HCT116 (cell line): ENCODE measurements around the gene FAM131B. TPM values are rescaled to one million over a fixed set of nuclear protein-coding genes. Genes with fewer than 3 reads are reported as not detected.

Experiments
- ATAC-seq: fragments of 200-7000 bp; cut with Tn5 transposase; 2 replicates; pipeline ENCODE4 v1.9.1; 2020; ENCODE audit warnings: mild to moderate bottlenecking, moderate library complexity
- BruUV-seq: library from RNA; stranded (reverse); fragments of 400-500 nt; replicated peaks from 2 replicates; lab custom pipeline; 2021; lab: Mats Ljungman, UMichigan
- CTCF ChIA-PET: fragments of 300-600 bp; sonication (Branson Sonifier 250); formaldehyde crosslinking; loops from one replicate; lab custom pipeline; 2021; ENCODE audit warnings: antibody characterized with exemption; lab: Charles Lee
- POLR2A ChIA-PET: fragments of 300-600, 350-600 bp; sonication (Branson Sonifier 250); formaldehyde crosslinking; loops from one replicate; lab custom pipeline; 2021; ENCODE audit warnings: antibody characterized with exemption; lab: Charles Lee
- RAD21 ChIA-PET, 2 experiments: fragments of 300-600 bp; sonication (Branson Sonifier 250); formaldehyde crosslinking; loops; one replicate each; lab custom pipeline; 2023; ENCODE audit warnings: low total read pairs in 2 of 2; ENCODE audit not compliant: uncharacterized antibody in 2 of 2, unreplicated experiment in 2 of 2, low non-redundant PET in 1 of 2; lab: Charles Lee
- DNase-seq: peaks from one replicate; pipeline ENCODE4 v3.0.0-alpha.2; 2010; ENCODE audit warnings: low read depth, low spot score
- H2AFZ ChIP-seq: fragments of 200-600 bp; shearing (Covaris generic), sonication (generic); 2 replicates; pipeline ENCODE4 v1.6.1; 2017; ENCODE audit warnings: low read depth, mixed run types, mixed read lengths, antibody characterized with exemption, low read length; ENCODE audit not compliant: poor library complexity, severe bottlenecking
- H3K27ac ChIP-seq: 2 replicates; pipeline ENCODE4 v1.5.1; 2012; ENCODE audit warnings: low read depth, low read length
- H3K27me3 ChIP-seq: fragments of 200-600 bp; sonication (generic); 2 replicates; pipeline ENCODE4 v1.6.1; 2016; ENCODE audit warnings: mixed run types, low read length, mixed read lengths; ENCODE audit not compliant: insufficient read depth
- H3K36me3 ChIP-seq, 2 experiments: fragments of 200-500 bp in 1 of 2; fragments of 200-600 bp in 1 of 2; sonication (Bioruptor generic) in 1 of 2; sonication (generic) in 1 of 2; 2 replicates each; pipeline versions ENCODE4 v1.5.1 to v1.6.1; 2014 to 2016; ENCODE audit warnings: low read length in 2 of 2, inconsistent platforms in 1 of 2, mixed read lengths in 1 of 2, mixed run types in 1 of 2; ENCODE audit not compliant: insufficient read depth in 2 of 2, control insufficient read depth in 1 of 2
- H3K4me1 ChIP-seq, 2 experiments: fragments of 200-600 bp in 1 of 2; sonication (generic) in 1 of 2; 2 replicates each; pipeline versions ENCODE4 v1.5.1 to v1.6.1; 2012 to 2017; ENCODE audit warnings: low read length in 2 of 2, inconsistent platforms in 1 of 2, mild to moderate bottlenecking in 1 of 2, mixed read lengths in 1 of 2, mixed run types in 1 of 2, moderate library complexity in 1 of 2; ENCODE audit not compliant: insufficient read depth in 2 of 2, control insufficient read depth in 1 of 2
- H3K4me2 ChIP-seq: fragments of 200-600 bp; sonication (generic); 2 replicates; pipeline ENCODE4 v1.6.1; 2017; ENCODE audit warnings: mixed run types, low read length, mixed read lengths
- H3K4me3 ChIP-seq, 2 experiments: fragments of 200-600 bp in 1 of 2; sonication (generic) in 1 of 2; replicated peaks in 1 of 2; 2 replicates each; pipeline ENCODE4 v1.5.1; 2011 to 2016; ENCODE audit warnings: low read length in 2 of 2, control low read depth in 1 of 2, low read depth in 1 of 2, mild to moderate bottlenecking in 1 of 2, mixed read lengths in 1 of 2, mixed run types in 1 of 2
- H3K79me2 ChIP-seq: fragments of 200-600 bp; sonication (generic); 2 replicates; pipeline ENCODE4 v1.6.1; 2017; ENCODE audit warnings: mild to moderate bottlenecking, mixed run types, low read length, moderate library complexity, mixed read lengths; ENCODE audit not compliant: insufficient read depth
- H3K9ac ChIP-seq: fragments of 200-600 bp; sonication (generic); 2 replicates; pipeline ENCODE4 v1.6.1; 2016; ENCODE audit warnings: low read length, mixed read lengths
- H3K9me2 ChIP-seq: fragments of 200-600 bp; sonication (generic), shearing (Covaris generic); 2 replicates; pipeline ENCODE4 v1.6.1; 2017; ENCODE audit warnings: mixed run types, mild to moderate bottlenecking, moderate library complexity; ENCODE audit not compliant: insufficient read depth
- H3K9me3 ChIP-seq, 2 experiments: fragments of 200-500 bp in 1 of 2; fragments of 200-600 bp in 1 of 2; sonication (Bioruptor generic) in 1 of 2; sonication (generic) in 1 of 2; 2 replicates each; pipeline ENCODE4 v1.6.1; 2014 to 2017; ENCODE audit warnings: low read length in 2 of 2, mixed read lengths in 2 of 2, inconsistent platforms in 1 of 2, low read depth in 1 of 2, mild to moderate bottlenecking in 1 of 2, mixed run types in 1 of 2, moderate library complexity in 1 of 2; ENCODE audit not compliant: control insufficient read depth in 1 of 2, insufficient read depth in 1 of 2
- H4K20me1 ChIP-seq: fragments of 200-600 bp; sonication (generic), shearing (Covaris generic); 2 replicates; pipeline ENCODE4 v1.6.1; 2017; ENCODE audit warnings: mixed run types, mild to moderate bottlenecking, moderate library complexity; ENCODE audit not compliant: insufficient read depth
- CTCF ChIP-seq, 3 experiments: fragments of 200-600 bp in 1 of 3; sonication (generic) in 1 of 3; IDR thresholded peaks in 2 of 3; conservative IDR thresholded peaks in 1 of 3; 2 replicates each; pipeline ENCODE4 v1.5.1; 2012 to 2017; ENCODE audit warnings: low read depth in 2 of 3, low read length in 2 of 3, antibody characterized with exemption in 1 of 3, borderline replicate concordance in 1 of 3, control low read depth in 1 of 3, mild to moderate bottlenecking in 1 of 3, mixed read lengths in 1 of 3, mixed run types in 1 of 3, moderate library complexity in 1 of 3; ENCODE audit not compliant: insufficient read depth in 1 of 3
- ELF1 ChIP-seq: IDR thresholded peaks from 2 replicates; pipeline ENCODE4 v1.6.1; 2012; ENCODE audit warnings: low read depth, borderline replicate concordance
- EZH2 ChIP-seq: fragments of 200-600 bp; sonication (generic); IDR thresholded peaks from 2 replicates; pipeline ENCODE4 v1.6.1; 2017; ENCODE audit warnings: antibody characterized with exemption, mixed run types
- EZH2phosphoT487 ChIP-seq: fragments of 200-600 bp; IDR thresholded peaks from 2 replicates; pipeline ENCODE4 v1.6.1; 2018; ENCODE audit warnings: antibody characterized with exemption, borderline replicate concordance
- JUND ChIP-seq: IDR thresholded peaks from 2 replicates; pipeline ENCODE4 v1.6.1; 2012
- MAX ChIP-seq: IDR thresholded peaks from 2 replicates; pipeline ENCODE4 v1.6.1; 2012
- POLR2AphosphoS5 ChIP-seq: IDR thresholded peaks from 2 replicates; pipeline ENCODE4 v1.6.1; 2011; ENCODE audit warnings: mild to moderate bottlenecking, low read depth, low read length, moderate library complexity
- REST ChIP-seq: IDR thresholded peaks from 2 replicates; pipeline ENCODE4 v1.6.1; 2012; ENCODE audit warnings: low read depth
- SIN3A ChIP-seq: IDR thresholded peaks from 2 replicates; pipeline ENCODE4 v1.6.1; 2012; ENCODE audit warnings: low read depth
- SP1 ChIP-seq: IDR thresholded peaks from 2 replicates; pipeline ENCODE4 v1.6.1; 2012; ENCODE audit warnings: low read depth
- TCF7L2 ChIP-seq: IDR thresholded peaks from 2 replicates; pipeline ENCODE4 v1.7.0; 2011; ENCODE audit warnings: borderline replicate concordance, inconsistent platforms; ENCODE audit not compliant: insufficient read depth, insufficient read length; ENCODE audit errors: extremely low read depth
- YY1 ChIP-seq: IDR thresholded peaks from 2 replicates; pipeline ENCODE4 v1.6.1; 2011; ENCODE audit warnings: low read length, low read depth, moderate library complexity, mild to moderate bottlenecking; ENCODE audit not compliant: insufficient replicate concordance; ENCODE audit errors: extremely low read depth
- ZBTB33 ChIP-seq: IDR thresholded peaks from 2 replicates; pipeline ENCODE4 v1.6.1; 2011; ENCODE audit warnings: mild to moderate bottlenecking, low read length, moderate library complexity; ENCODE audit not compliant: insufficient replicate concordance; ENCODE audit errors: extremely low read depth
- ZFX ChIP-seq: fragments of 450-650 bp; IDR thresholded peaks from 2 replicates; pipeline ENCODE4 v1.6.1; 2017
- ZNF274 ChIP-seq: fragments of 200-500 bp; sonication (Bioruptor generic); IDR thresholded peaks from 2 replicates; pipeline ENCODE4 v1.6.1; 2014; ENCODE audit warnings: mild to moderate bottlenecking, low read depth, low read length, inconsistent platforms
- intact Hi-C: fragments of 100-400 bp; cut with micrococcal nuclease; formaldehyde crosslinking; loops from 2 replicates; pipeline ENCODE4 v1.10.0; 2022
- total RNA-seq: library from RNA; stranded (reverse); gene quantifications from one replicate; pipeline ENCODE4 v1.2.1, GENCODE V29; 2021; ENCODE audit not compliant: unreplicated experiment

FAM131B gene
- total RNA-seq, 1 experiment from 2014 or later: 0.20 TPM

GRCh38 chr7:143392875-143393266, 30.4 kb upstream of the FAM131B start:
- intact Hi-C loops: no loop called here
- peaks cover 12 to 32% of the 10 kb centered on the region in 2 experiments for H3K36me3 ChIP-seq
- no peak for ATAC-seq
- H3K79me2 ChIP-seq: peaks cover 7% of the 10 kb centered on the region; the same call in 1 of the 2 replicates
- ChIA-PET RAD21 (no interaction called here), POLR2A (no interaction called here)
- no peak overlapping the region for H3K4me3 ChIP-seq
- H3K4me2 ChIP-seq: no peak overlapping the region
- no peak overlapping the region for H2AFZ ChIP-seq
- BruUV-seq: no TSS peak
- TF ChIP-seq JUND (no peak), SIN3A (no peak), ZBTB33 (no peak), SP1 (no peak), EZH2 (no peak), ZFX (no peak), CTCF (IDR thresholded peaks at IDR 0.05 in 2 of 3, conservative IDR thresholded peaks at IDR 0.05 in 1 of 3; ENCODE audit: borderline replicate concordance in 1 of 3, insufficient read depth in 1 of 3, low read depth in 2 of 3, low read length in 2 of 3) (no peak), MAX (no peak), ELF1 (no peak), YY1 (no peak), REST (no peak), TCF7L2 (no peak), POLR2AphosphoS5 (no peak), EZH2phosphoT487 (no peak), ZNF274 (no peak)
- TF ChIP-seq, all 23 proteins: peak for 0
- DNase-seq: no peak
- no peaks in the 10 kb centered on the region for H3K4me1 ChIP-seq
- no peaks in the 10 kb centered on the region for H3K9me2 ChIP-seq
- H3K27ac ChIP-seq: no peak overlapping the region
- CTCF ChIA-PET: no interaction called here
- no peak overlapping the region for H3K9ac ChIP-seq
- H4K20me1 ChIP-seq: no peaks in the 10 kb centered on the region
- H3K9me3 ChIP-seq: no peaks in the 10 kb centered on the region
- no peaks in the 10 kb centered on the region for H3K27me3 ChIP-seq
